AG20443 (cell line): ENCODE results near the gene CLIC3.
A peak's percentile ranks its signal among the peaks of the same experiment; 100 is the strongest.
"Not testable (repeated sequence)": the region's sequence is repeated elsewhere in the genome, so short reads cannot be mapped to it uniquely, and the experiment has no call there.

Experiments
- DNase-seq: peaks from one replicate; pipeline ENCODE4 v3.0.0; 2012; ENCODE audit warnings: low spot score, mixed read lengths

CLIC3 gene

GRCh38 chr9:136996361-136997292, at the start of gene CLIC3:
CLIC3 (minus strand) TSS chr9:136996568; CDS start chr9:136996543, 25 bp downstream.
- peak; percentile 56 for DNase-seq

- peak; percentile 77 for DNase-seq
Measured at GRCh38 chr9:137045294-137046087, 49.1 kb upstream of the CLIC3 start.

- DNase-seq: no peak
Measured at GRCh38 chr9:137044502-137045177, 48.3 kb upstream of the CLIC3 start.

GRCh38 chr9:137044037-137044436, 47.7 kb upstream of the CLIC3 start:
- no peak for DNase-seq

- no peak for DNase-seq
Measured at GRCh38 chr9:137042751-137043727, 46.7 kb upstream of the CLIC3 start.

- no peak for DNase-seq
Measured at GRCh38 chr9:137041124-137041523, 44.8 kb upstream of the CLIC3 start.

GRCh38 chr9:137040568-137040967, 44.2 kb upstream of the CLIC3 start:
- no peak for DNase-seq

- no peak for DNase-seq
Measured at GRCh38 chr9:137039611-137040366, 43.4 kb upstream of the CLIC3 start.

- no peak for DNase-seq
Measured at GRCh38 chr9:137038916-137039315, 42.5 kb upstream of the CLIC3 start.

- DNase-seq: no peak
Measured at GRCh38 chr9:137037483-137037882, 41.1 kb upstream of the CLIC3 start.

- DNase-seq: no peak
Measured at GRCh38 chr9:137037035-137037434, 40.7 kb upstream of the CLIC3 start.

- no peak for DNase-seq
Measured at GRCh38 chr9:137035937-137036336, 39.6 kb upstream of the CLIC3 start.

- DNase-seq: no peak
Measured at GRCh38 chr9:137035507-137035834, 39.1 kb upstream of the CLIC3 start.

- peak; percentile 90 for DNase-seq
Measured at GRCh38 chr9:137034709-137035506, 38.5 kb upstream of the CLIC3 start.

- no peak for DNase-seq
Measured at GRCh38 chr9:137034039-137034708, 37.8 kb upstream of the CLIC3 start.

- not testable (repeated sequence) for DNase-seq
Measured at GRCh38 chr9:137033481-137033880, 37.1 kb upstream of the CLIC3 start.

GRCh38 chr9:137032858-137033257, 36.5 kb upstream of the CLIC3 start:
- DNase-seq: no peak

- DNase-seq: no peak
Measured at GRCh38 chr9:137031904-137032640, 35.7 kb upstream of the CLIC3 start, which contains the start of gene FUT7. FUT7 (minus strand) TSS chr9:137032088; CDS start chr9:137031991, 97 bp downstream.
